ENCODE results near the gene KCNAB2. TPM values are rescaled to one million over a fixed set of nuclear protein-coding genes. Genes with fewer than 3 reads are reported as not detected.

The KCNAB2 gene
- total RNA-seq, 1 donor: 5.8 TPM

GRCh38 chr1:6002714-6003501, 42.8 kb upstream of the KCNAB2 start:
- H3K79me2 ChIP-seq (ENCODE audit: insufficient read depth, low read length): no peaks in the 10 kb centered on the region

GRCh38 chr1:6003568-6004411, 41.9 kb upstream of the KCNAB2 start:
- H3K4me1 ChIP-seq (ENCODE audit: insufficient read depth, low read length): no peaks in the 10 kb centered on the region
- peaks cover 10% of the 10 kb centered on the region for H4K20me1 ChIP-seq (ENCODE audit: insufficient read depth, low read length)
- H3K36me3 ChIP-seq (ENCODE audit: insufficient read depth, low read length): no peaks in the 10 kb centered on the region
- peak; percentile 56 for DNase-seq (ENCODE audit: insufficient read length, low spot score, missing footprints)
- H3K4me2 ChIP-seq (ENCODE audit: insufficient read depth, low read length): no peak overlapping the region
- TF ChIP-seq CTCF (IDR thresholded peaks at IDR 0.05; ENCODE audit: extremely low read depth, low read depth, low read length): no peak
- H3K27me3 ChIP-seq (ENCODE audit: insufficient read depth, low read length): no peaks in the 10 kb centered on the region
- H2AFZ ChIP-seq (ENCODE audit: low read length): no peak overlapping the region
- H3K79me2 ChIP-seq (ENCODE audit: insufficient read depth, low read length): no peaks in the 10 kb centered on the region
- no peak overlapping the region for H3K4me3 ChIP-seq (ENCODE audit: insufficient read depth, low read length)
- no peak overlapping the region for H3K27ac ChIP-seq (ENCODE audit: low read depth, low read length)
- H3K9me3 ChIP-seq (ENCODE audit: low read depth, low read length): no peaks in the 10 kb centered on the region

More at GRCh38 chr1:6002714-6003501, 42.8 kb upstream of the KCNAB2 start:
- Histone ChIP-seq H3K4me2 (ENCODE audit: insufficient read depth, low read length) (no peak overlapping the region), H4K20me1 (ENCODE audit: insufficient read depth, low read length) (peaks cover 10% of the 10 kb centered on the region), H3K36me3 (ENCODE audit: insufficient read depth, low read length) (no peaks in the 10 kb centered on the region), H3K4me1 (ENCODE audit: insufficient read depth, low read length) (no peaks in the 10 kb centered on the region), H3K27ac (ENCODE audit: low read depth, low read length) (no peak overlapping the region), H3K4me3 (ENCODE audit: insufficient read depth, low read length) (no peak overlapping the region), H2AFZ (ENCODE audit: low read length) (no peak overlapping the region), H3K9me3 (ENCODE audit: low read depth, low read length) (no peaks in the 10 kb centered on the region), H3K27me3 (ENCODE audit: insufficient read depth, low read length) (no peaks in the 10 kb centered on the region)
- peak; percentile 76 for DNase-seq (ENCODE audit: insufficient read length, low spot score, missing footprints)
- TF ChIP-seq CTCF (IDR thresholded peaks at IDR 0.05; ENCODE audit: extremely low read depth, low read depth, low read length): no peak

- Histone ChIP-seq H3K27me3 (ENCODE audit: insufficient read depth, low read length) (no peaks in the 10 kb centered on the region), H2AFZ (ENCODE audit: low read length) (no peak overlapping the region), H3K36me3 (ENCODE audit: insufficient read depth, low read length) (no peaks in the 10 kb centered on the region), H3K27ac (ENCODE audit: low read depth, low read length) (no peak overlapping the region), H3K79me2 (ENCODE audit: insufficient read depth, low read length) (no peaks in the 10 kb centered on the region), H3K4me3 (ENCODE audit: insufficient read depth, low read length) (no peak overlapping the region), H3K4me1 (ENCODE audit: insufficient read depth, low read length) (no peaks in the 10 kb centered on the region), H3K4me2 (ENCODE audit: insufficient read depth, low read length) (no peak overlapping the region), H3K9me3 (ENCODE audit: low read depth, low read length) (no peaks in the 10 kb centered on the region), H4K20me1 (ENCODE audit: insufficient read depth, low read length) (peaks cover 10% of the 10 kb centered on the region)
- peak; percentile 87 for DNase-seq (ENCODE audit: insufficient read length, low spot score, missing footprints)
- no peak for TF ChIP-seq CTCF (IDR thresholded peaks at IDR 0.05; ENCODE audit: extremely low read depth, low read depth, low read length)
These were observed 41.1 kb upstream of the KCNAB2 start for GRCh38 chr1:6004412-6005123.

Data from osteoblast (primary cell).